ENCODE results near the gene TSPAN9.

The TSPAN9 gene

DNA sequence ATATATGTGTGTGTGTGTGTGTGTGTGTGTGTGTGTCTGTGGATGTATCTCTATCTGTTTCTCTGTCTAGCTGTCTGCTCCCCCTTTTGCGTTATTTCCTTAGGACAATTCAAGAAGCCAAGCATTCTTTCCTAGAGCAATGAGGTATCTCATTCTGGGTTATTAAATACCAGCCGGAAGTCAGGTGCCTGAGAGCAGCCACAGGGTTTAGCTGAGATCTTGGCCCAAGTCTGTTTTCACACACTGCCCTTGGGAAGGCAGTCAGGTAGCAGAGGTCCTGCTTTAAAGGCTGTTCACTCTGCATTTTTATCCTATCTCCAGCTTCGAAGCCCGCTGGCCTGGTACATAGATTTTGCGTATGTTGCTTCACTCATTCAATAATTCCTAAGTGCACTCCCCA, 76.8 kb downstream of the TSPAN9 start:
- no peak overlapping the region for H3K4me3 ChIP-seq (ENCODE audit: extremely low read depth, insufficient read depth, low read length, poor library complexity, severe bottlenecking)
- peaks cover 56% of the 10 kb centered on the region for H3K4me1 ChIP-seq (ENCODE audit: control insufficient read depth, insufficient read depth, low read length, poor library complexity, severe bottlenecking)
- H3K36me3 ChIP-seq (ENCODE audit: control insufficient read depth, insufficient read depth, low read length), result no peaks in the 10 kb centered on the region
- H3K9me3 ChIP-seq (ENCODE audit: control insufficient read depth, low read length), result no peaks in the 10 kb centered on the region
- H3K27ac ChIP-seq (ENCODE audit: low read depth, low read length, severe bottlenecking), result no peak overlapping the region
- 81 to 86% methylated on average over 5 of the region's 5 CpGs for WGBS, 2 experiments (ENCODE audit: insufficient coverage in 2 of 2)

GRCh38 chr12:3155702-3156370, 78.7 kb downstream of the TSPAN9 start:
- 7 to 59% methylated on average over 3 to 5 of the region's 15 CpGs for WGBS, 2 experiments (ENCODE audit: insufficient coverage in 2 of 2)
- Histone ChIP-seq H3K27ac (ENCODE audit: low read depth, low read length, severe bottlenecking) (peak overlapping the region; percentile 6), H3K4me3 (ENCODE audit: extremely low read depth, insufficient read depth, low read length, poor library complexity, severe bottlenecking) (no peak overlapping the region), H3K9me3 (ENCODE audit: control insufficient read depth, low read length) (peaks cover 2% of the 10 kb centered on the region), H3K36me3 (ENCODE audit: control insufficient read depth, insufficient read depth, low read length) (no peaks in the 10 kb centered on the region), H3K4me1 (ENCODE audit: control insufficient read depth, insufficient read depth, low read length, poor library complexity, severe bottlenecking) (peaks cover 49% of the 10 kb centered on the region)

DNA sequence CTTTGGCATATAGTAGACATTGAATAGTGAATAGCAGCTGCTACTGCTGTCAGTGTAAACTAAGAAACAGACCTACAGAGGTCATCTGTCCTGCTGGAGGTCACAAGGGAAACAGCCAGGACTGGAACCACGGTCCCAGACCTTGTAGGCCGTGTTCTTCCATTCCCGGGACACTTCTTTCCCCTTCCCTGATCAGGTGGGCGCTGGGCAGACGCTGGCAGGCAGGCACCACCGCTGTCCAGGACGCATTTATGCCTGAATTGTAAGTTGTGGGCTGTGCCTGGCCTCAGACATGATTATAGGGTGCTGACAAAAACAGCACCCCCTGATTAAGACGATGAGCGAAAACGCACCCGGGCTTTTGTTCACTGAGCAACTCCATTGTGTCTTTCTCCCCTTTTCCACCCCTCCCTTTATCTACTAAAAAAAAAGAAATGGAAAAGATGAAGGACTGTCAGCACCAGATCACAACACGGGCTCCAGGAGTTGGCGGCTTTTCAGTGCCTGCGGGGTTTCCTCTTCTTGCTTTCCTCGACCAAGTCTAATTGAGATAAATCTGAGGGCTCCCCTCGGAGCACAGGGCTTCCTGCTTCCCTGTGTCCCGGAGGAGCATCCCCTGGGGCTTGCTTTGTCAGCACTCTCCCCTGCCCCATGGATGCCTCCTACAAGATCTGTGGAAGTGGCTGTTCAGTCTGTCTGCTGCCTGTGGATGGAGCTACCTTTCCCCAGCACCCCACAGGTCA, 80.6 kb downstream of the TSPAN9 start:
- Histone ChIP-seq H3K4me3 (ENCODE audit: extremely low read depth, insufficient read depth, low read length, poor library complexity, severe bottlenecking) (no peak overlapping the region), H3K9me3 (ENCODE audit: control insufficient read depth, low read length) (peaks cover 14% of the 10 kb centered on the region), H3K27ac (ENCODE audit: low read depth, low read length, severe bottlenecking) (no peak overlapping the region), H3K36me3 (ENCODE audit: control insufficient read depth, insufficient read depth, low read length) (peaks cover 10% of the 10 kb centered on the region), H3K4me1 (ENCODE audit: control insufficient read depth, insufficient read depth, low read length, poor library complexity, severe bottlenecking) (peaks cover 38% of the 10 kb centered on the region)
- WGBS, 2 experiments (ENCODE audit: insufficient coverage in 2 of 2), result 73 to 79% methylated on average over 10 of the region's 17 CpGs

- 85 to 87% methylated on average over 6 to 9 of the region's 11 CpGs for WGBS, 2 experiments (ENCODE audit: insufficient coverage in 2 of 2)
Observed at GRCh38 chr12:3158851-3159465, 81.8 kb downstream of the TSPAN9 start.

GRCh38 chr12:3160081-3160480, 82.9 kb downstream of the TSPAN9 start:
- no peak overlapping the region for H3K27ac ChIP-seq (ENCODE audit: low read depth, low read length, severe bottlenecking)
- no peak overlapping the region for H3K4me3 ChIP-seq (ENCODE audit: extremely low read depth, insufficient read depth, low read length, poor library complexity, severe bottlenecking)
- peaks cover 10% of the 10 kb centered on the region for H3K36me3 ChIP-seq (ENCODE audit: control insufficient read depth, insufficient read depth, low read length)
- 100% methylated on average over 1 of the region's 3 CpGs; no CpG with 5 or more reads in 1 of the 2 experiments for WGBS, 2 experiments (ENCODE audit: insufficient coverage in 2 of 2)
- H3K9me3 ChIP-seq (ENCODE audit: control insufficient read depth, low read length), result peaks cover 14% of the 10 kb centered on the region
- H3K4me1 ChIP-seq (ENCODE audit: control insufficient read depth, insufficient read depth, low read length, poor library complexity, severe bottlenecking), result peaks cover 41% of the 10 kb centered on the region

More at GRCh38 chr12:3158851-3159465, 81.8 kb downstream of the TSPAN9 start:
- H3K36me3 ChIP-seq (ENCODE audit: control insufficient read depth, insufficient read depth, low read length), result peaks cover 10% of the 10 kb centered on the region
- H3K4me1 ChIP-seq (ENCODE audit: control insufficient read depth, insufficient read depth, low read length, poor library complexity, severe bottlenecking), result peaks cover 38% of the 10 kb centered on the region
- H3K4me3 ChIP-seq (ENCODE audit: extremely low read depth, insufficient read depth, low read length, poor library complexity, severe bottlenecking), result no peak overlapping the region
- peaks cover 14% of the 10 kb centered on the region for H3K9me3 ChIP-seq (ENCODE audit: control insufficient read depth, low read length)
- H3K27ac ChIP-seq (ENCODE audit: low read depth, low read length, severe bottlenecking), result peak overlapping the region; percentile 62

DNA sequence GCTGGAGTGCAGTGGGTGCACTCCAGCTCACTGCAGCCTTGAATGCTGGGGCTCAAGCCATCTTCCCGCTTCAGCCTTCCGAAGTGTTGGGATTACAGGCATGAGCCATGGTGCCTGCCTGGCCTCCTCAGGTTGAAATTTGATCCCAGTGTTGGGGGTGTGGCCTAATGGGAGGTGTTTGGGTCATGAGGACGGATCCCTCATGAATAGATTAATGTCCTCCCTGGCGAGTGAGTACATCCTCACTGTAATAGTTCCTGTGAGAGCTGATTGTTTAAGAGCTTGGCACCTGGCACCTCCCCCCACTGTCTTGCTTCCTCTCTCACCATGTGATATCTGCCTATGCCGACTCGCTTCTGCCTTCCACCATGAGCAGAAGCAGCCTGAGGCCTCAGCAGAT, 84.7 kb downstream of the TSPAN9 start:
- 78 to 93% methylated on average over 5 of the region's 6 CpGs for WGBS, 2 experiments (ENCODE audit: insufficient coverage in 2 of 2)
- Histone ChIP-seq H3K4me1 (ENCODE audit: control insufficient read depth, insufficient read depth, low read length, poor library complexity, severe bottlenecking) (peaks cover 38% of the 10 kb centered on the region), H3K4me3 (ENCODE audit: extremely low read depth, insufficient read depth, low read length, poor library complexity, severe bottlenecking) (no peak overlapping the region), H3K27ac (ENCODE audit: low read depth, low read length, severe bottlenecking) (no peak overlapping the region), H3K36me3 (ENCODE audit: control insufficient read depth, insufficient read depth, low read length) (peaks cover 10% of the 10 kb centered on the region), H3K9me3 (ENCODE audit: control insufficient read depth, low read length) (peaks cover 14% of the 10 kb centered on the region)

DNA sequence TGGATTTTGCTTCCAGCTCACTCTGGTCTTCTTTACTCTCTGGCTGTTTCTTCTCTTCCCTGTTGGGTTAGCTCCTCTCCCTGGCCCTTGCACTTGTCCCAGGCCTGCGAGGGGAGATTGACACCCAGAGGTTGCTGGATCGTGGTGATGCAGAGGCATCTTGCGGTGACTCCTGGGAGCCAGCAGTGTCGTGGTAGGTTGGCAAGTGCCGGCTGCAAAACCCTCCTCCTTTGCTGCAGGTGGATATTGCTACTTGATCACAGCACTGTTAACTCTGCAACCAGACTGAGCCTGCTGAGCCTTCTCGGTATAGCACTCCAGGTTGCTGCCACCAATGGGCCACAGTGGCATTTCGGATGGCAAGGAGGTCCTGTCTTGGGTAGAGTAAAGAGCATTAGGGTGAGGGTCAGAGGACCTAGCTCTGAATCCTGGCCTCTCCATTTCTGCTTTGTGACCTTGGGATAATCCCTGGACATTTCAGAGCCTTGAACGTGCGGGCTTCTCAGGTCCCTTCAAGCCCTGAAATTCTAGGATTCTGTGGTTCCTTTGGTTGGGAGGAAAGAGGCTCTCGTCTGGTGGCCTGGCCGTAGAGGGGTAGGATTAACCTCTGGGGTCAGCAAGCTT, 87.4 kb downstream of the TSPAN9 start:
- H3K4me3 ChIP-seq (ENCODE audit: extremely low read depth, insufficient read depth, low read length, poor library complexity, severe bottlenecking), result no peak overlapping the region
- no peak overlapping the region for H3K27ac ChIP-seq (ENCODE audit: low read depth, low read length, severe bottlenecking)
- peaks cover 46% of the 10 kb centered on the region for H3K4me1 ChIP-seq (ENCODE audit: control insufficient read depth, insufficient read depth, low read length, poor library complexity, severe bottlenecking)
- peaks cover 14% of the 10 kb centered on the region for H3K9me3 ChIP-seq (ENCODE audit: control insufficient read depth, low read length)
- H3K36me3 ChIP-seq (ENCODE audit: control insufficient read depth, insufficient read depth, low read length), result peaks cover 10% of the 10 kb centered on the region
- 83 to 87% methylated on average over 10 to 11 of the region's 11 CpGs for WGBS, 2 experiments (ENCODE audit: insufficient coverage in 2 of 2)

- Histone ChIP-seq H3K4me1 (ENCODE audit: control insufficient read depth, insufficient read depth, low read length, poor library complexity, severe bottlenecking) (peaks cover 54% of the 10 kb centered on the region), H3K36me3 (ENCODE audit: control insufficient read depth, insufficient read depth, low read length) (peaks cover 10% of the 10 kb centered on the region), H3K4me3 (ENCODE audit: extremely low read depth, insufficient read depth, low read length, poor library complexity, severe bottlenecking) (no peak overlapping the region), H3K27ac (ENCODE audit: low read depth, low read length, severe bottlenecking) (no peak overlapping the region), H3K9me3 (ENCODE audit: control insufficient read depth, low read length) (peaks cover 14% of the 10 kb centered on the region)
- 90 to 95% methylated on average over 21 to 22 of the region's 22 CpGs for WGBS, 2 experiments (ENCODE audit: insufficient coverage in 2 of 2)
Observed at GRCh38 chr12:3165078-3165980, 88.2 kb downstream of the TSPAN9 start.

DNA sequence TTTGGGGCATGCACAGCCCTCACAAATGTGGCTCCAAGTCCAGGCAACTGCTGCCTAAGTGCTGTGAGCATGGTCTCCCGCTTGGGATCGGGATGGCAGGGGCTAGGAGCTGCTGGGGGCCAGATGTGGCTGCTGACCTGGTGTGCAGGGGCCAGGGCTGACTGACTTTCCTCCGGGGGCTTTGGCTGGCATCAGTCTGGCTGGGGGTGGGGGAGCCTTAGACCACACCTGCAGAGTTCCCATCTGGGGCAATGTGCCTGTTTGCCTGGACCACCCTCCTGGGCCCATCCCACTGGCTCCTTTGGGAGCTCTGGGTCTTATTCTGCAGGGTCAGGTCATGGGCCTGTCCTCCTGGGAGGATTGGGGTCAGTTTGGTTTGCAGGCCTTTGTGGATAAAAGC, 90.5 kb downstream of the TSPAN9 start:
- 93 to 100% methylated on average over 3 of the region's 3 CpGs for WGBS, 2 experiments (ENCODE audit: insufficient coverage in 2 of 2)
- H3K4me1 ChIP-seq (ENCODE audit: control insufficient read depth, insufficient read depth, low read length, poor library complexity, severe bottlenecking), result peaks cover 72% of the 10 kb centered on the region
- no peaks in the 10 kb centered on the region for H3K9me3 ChIP-seq (ENCODE audit: control insufficient read depth, low read length)
- no peak overlapping the region for H3K4me3 ChIP-seq (ENCODE audit: extremely low read depth, insufficient read depth, low read length, poor library complexity, severe bottlenecking)
- no peak overlapping the region for H3K27ac ChIP-seq (ENCODE audit: low read depth, low read length, severe bottlenecking)
- no peaks in the 10 kb centered on the region for H3K36me3 ChIP-seq (ENCODE audit: control insufficient read depth, insufficient read depth, low read length)

All from mesodermal cell (in vitro differentiated cells).